Neutrophil (primary cell): ENCODE measurements around the gene LRRC18.

Experiments
- H3K27ac ChIP-seq: fragments of 200-600 bp; sonication (generic); 2 replicates; pipeline ENCODE4 v1.5.1; 2016; ENCODE audit warnings: mild to moderate bottlenecking, moderate library complexity
- H3K27me3 ChIP-seq: fragments of 200-600 bp; sonication (generic); 2 replicates; pipeline ENCODE4 v1.6.0; 2016; ENCODE audit warnings: mild to moderate bottlenecking
- H3K36me3 ChIP-seq: fragments of 200-600 bp; sonication (generic); 2 replicates; pipeline ENCODE4 v1.5.1; 2017
- H3K4me1 ChIP-seq, 2 experiments: fragments of 200-600 bp in 1 of 2; sonication (generic) in 1 of 2; 1 replicate in 1 of 2; 2 replicates in 1 of 2; pipeline versions ENCODE4 v1.5.1 to v1.6.1; 2013 to 2016; ENCODE audit warnings: low read depth in 1 of 2, low read length in 1 of 2, mild to moderate bottlenecking in 1 of 2, moderate library complexity in 1 of 2; ENCODE audit not compliant: control insufficient read depth in 1 of 2, insufficient read depth in 1 of 2
- H3K4me3 ChIP-seq, 2 experiments: fragments of 200-600 bp in 1 of 2; sonication (generic) in 1 of 2; 1 replicate in 1 of 2; 2 replicates in 1 of 2; pipeline ENCODE4 v1.5.1; 2013 to 2016; ENCODE audit warnings: low read depth in 1 of 2, low read length in 1 of 2, mild to moderate bottlenecking in 1 of 2, moderate library complexity in 1 of 2
- H3K9me3 ChIP-seq: fragments of 200-600 bp; sonication (generic); 2 replicates; pipeline ENCODE4 v1.5.1; 2016
- CTCF ChIP-seq: fragments of 200-600 bp; sonication (generic); IDR thresholded peaks from 2 replicates; pipeline ENCODE4 v1.5.1; 2016; ENCODE audit warnings: antibody characterized with exemption

The LRRC18 gene

GRCh38 chr10:48895803-48896195 lies 43.8 kb downstream of the LRRC18 start:
- H3K27ac ChIP-seq, result no peak overlapping the region
- H3K9me3 ChIP-seq, result no peaks in the 10 kb centered on the region
- H3K4me1 ChIP-seq, result no peaks in the 10 kb centered on the region
- H3K4me3 ChIP-seq, result no peak overlapping the region
- H3K36me3 ChIP-seq, result peaks cover 100% of the 10 kb centered on the region
- no peak for TF ChIP-seq CTCF
- no peaks in the 10 kb centered on the region for H3K27me3 ChIP-seq

- Histone ChIP-seq H3K4me3 (no peak overlapping the region), H3K36me3 (peaks cover 100% of the 10 kb centered on the region), H3K9me3 (no peaks in the 10 kb centered on the region), H3K27ac (no peak overlapping the region), H3K27me3 (no peaks in the 10 kb centered on the region), H3K4me1 (no peaks in the 10 kb centered on the region)
- no peak for TF ChIP-seq CTCF
Measured at GRCh38 chr10:48894911-48895802, 44.5 kb downstream of the LRRC18 start.

GRCh38 chr10:48890888-48891850 lies 48.5 kb downstream of the LRRC18 start:
- TF ChIP-seq CTCF, result no peak
- no peaks in the 10 kb centered on the region for H3K27me3 ChIP-seq
- no peaks in the 10 kb centered on the region for H3K9me3 ChIP-seq

GRCh38 chr10:48887982-48888381 lies 51.7 kb downstream of the LRRC18 start:
- no peak overlapping the region for H3K27ac ChIP-seq
- no peaks in the 10 kb centered on the region for H3K27me3 ChIP-seq
- TF ChIP-seq CTCF, result no peak
- no peak overlapping the region for H3K4me3 ChIP-seq
- no peaks in the 10 kb centered on the region for H3K9me3 ChIP-seq
- peaks cover 72% of the 10 kb centered on the region for H3K36me3 ChIP-seq
- no peaks in the 10 kb centered on the region for H3K4me1 ChIP-seq

More at GRCh38 chr10:48890888-48891850, 48.5 kb downstream of the LRRC18 start:
- H3K27ac ChIP-seq, result no peak overlapping the region
- H3K36me3 ChIP-seq, result peaks cover 89% of the 10 kb centered on the region
- H3K4me1 ChIP-seq, result no peaks in the 10 kb centered on the region
- H3K4me3 ChIP-seq, result no peak overlapping the region

- H3K27ac ChIP-seq, result no peak overlapping the region
- H3K9me3 ChIP-seq, result no peaks in the 10 kb centered on the region
- no peak overlapping the region for H3K4me3 ChIP-seq
- peaks cover 71% of the 10 kb centered on the region for H3K36me3 ChIP-seq
- no peak for TF ChIP-seq CTCF
- H3K4me1 ChIP-seq, result no peaks in the 10 kb centered on the region
- no peaks in the 10 kb centered on the region for H3K27me3 ChIP-seq
Measured at GRCh38 chr10:48885376-48885775, 54.3 kb downstream of the LRRC18 start.
